HepG2 (cell line): ENCODE data around the gene DGCR2. TPM values are rescaled to one million over a fixed set of nuclear protein-coding genes. Genes with fewer than 3 reads are reported as not detected.

ENCODE experiments used
- ATAC-seq: fragments of 200-7000 bp; cut with Tn5 transposase; 3 replicates; pipeline ENCODE4 v1.9.1; 2020; ENCODE audit warnings: mild to moderate bottlenecking, moderate library complexity
- BruUV-seq: library from RNA; stranded (reverse); fragments of 400-500 nt; replicated peaks from 2 replicates; lab custom pipeline; 2021; lab: Mats Ljungman, UMichigan
- CTCF ChIA-PET: fragments of 300-600 bp; formaldehyde crosslinking; extraction: SDS; loops from one replicate; lab custom pipeline; 2021; ENCODE audit warnings: low total read pairs, inconsistent platforms, low intra/inter-chr PET ratio; lab: Yijun Ruan, JAX
- POLR2A ChIA-PET: fragments of 350-600 bp; sonication (Branson Sonifier 250); formaldehyde crosslinking; loops from one replicate; lab custom pipeline; 2020; ENCODE audit warnings: antibody characterized with exemption, inconsistent platforms; lab: Yijun Ruan, JAX
- DNase-seq: peaks from one replicate; pipeline ENCODE4 v3.0.0-alpha.2; 2015; ENCODE audit warnings: low spot score
- FAIRE-seq: peaks from 3 replicates; lab custom pipeline; 2011; peaks lifted over from hg19 to GRCh38; lab: Jason Lieb, UNC
- H2AFZ ChIP-seq: one replicate; pipeline ENCODE4 v1.6.1; 2011; ENCODE audit warnings: low read length, inconsistent platforms
- H3K27ac ChIP-seq: fragments of 300-600 bp; 3 replicates; pipeline ENCODE4 v1.8.0; 2011; ENCODE audit warnings: mixed run types, mild to moderate bottlenecking, mixed read lengths, low read length, inconsistent platforms; ENCODE audit not compliant: insufficient read depth; ENCODE audit errors: extremely low read length
- H3K27me3 ChIP-seq, 2 experiments: fragments of 200-600 bp in 1 of 2; 2 replicates in 1 of 2; 3 replicates in 1 of 2; pipeline versions ENCODE4 v1.6.0 to v1.8.0; 2011; ENCODE audit warnings: low read length in 2 of 2, mild to moderate bottlenecking in 2 of 2, moderate library complexity in 2 of 2, inconsistent platforms in 1 of 2; ENCODE audit not compliant: insufficient read depth in 2 of 2, control insufficient read depth in 1 of 2
- H3K36me3 ChIP-seq, 2 experiments: fragments of 200-600 bp in 1 of 2; replicated peaks in 1 of 2; 2 replicates in 1 of 2; 3 replicates in 1 of 2; pipeline versions ENCODE4 v1.5.1 to v1.8.0; 2011; ENCODE audit warnings: low read length in 2 of 2, inconsistent platforms in 1 of 2; ENCODE audit not compliant: insufficient read depth in 2 of 2, control insufficient read depth in 1 of 2
- H3K4me1 ChIP-seq: 2 replicates; pipeline ENCODE4 v1.5.1; 2012; ENCODE audit warnings: low read length, inconsistent platforms; ENCODE audit not compliant: insufficient read depth
- H3K4me2 ChIP-seq: 2 replicates; pipeline ENCODE4 v1.6.0; 2011; ENCODE audit warnings: low read depth, low read length, inconsistent platforms
- H3K4me3 ChIP-seq, 3 experiments: fragments of 200-600 bp in 1 of 3; sonication (generic), shearing (Covaris generic) in 1 of 3; replicated peaks in 1 of 3; 2 replicates each; pipeline ENCODE4 v1.5.1; 2011 to 2016; ENCODE audit warnings: low read length in 3 of 3, inconsistent platforms in 2 of 3, low read depth in 2 of 3, mild to moderate bottlenecking in 2 of 3, control low read depth in 1 of 3, mixed read lengths in 1 of 3; ENCODE audit not compliant: insufficient read depth in 1 of 3
- H3K79me2 ChIP-seq: one replicate; pipeline ENCODE4 v1.6.1; 2011; ENCODE audit warnings: low read length, inconsistent platforms; ENCODE audit not compliant: insufficient read depth
- H3K9ac ChIP-seq: 2 replicates; pipeline ENCODE4 v1.6.0; 2011; ENCODE audit warnings: mild to moderate bottlenecking, low read depth, low read length, inconsistent platforms; ENCODE audit not compliant: insufficient read depth
- H3K9me3 ChIP-seq: 2 replicates; pipeline ENCODE4 v1.5.1; 2012; ENCODE audit warnings: mild to moderate bottlenecking, low read length
- H4K20me1 ChIP-seq: 2 replicates; pipeline ENCODE4 v1.6.0; 2011; ENCODE audit warnings: inconsistent platforms, mild to moderate bottlenecking, low read length, moderate library complexity; ENCODE audit not compliant: insufficient read depth
- CHD2 ChIP-seq: IDR thresholded peaks from 2 replicates; pipeline ENCODE4 v1.6.1; 2011; ENCODE audit warnings: low read depth, low read length, improper control_type of control experiment
- DNMT1 ChIP-seq: sonication (generic); formaldehyde crosslinking; IDR thresholded peaks from 2 replicates; pipeline ENCODE4 v1.5.1; 2020; ENCODE audit warnings: mild to moderate bottlenecking, missing genetic modification reagents
- FOXJ3 ChIP-seq: sonication (generic); formaldehyde crosslinking; IDR thresholded peaks from 2 replicates; pipeline ENCODE4 v1.4.0; 2020; ENCODE audit warnings: missing genetic modification reagents, mild to moderate bottlenecking, borderline replicate concordance
- FOXK1 ChIP-seq: sonication (generic); formaldehyde crosslinking; IDR thresholded peaks from 2 replicates; pipeline ENCODE4 v1.4.0; 2020; ENCODE audit warnings: low read depth, missing genetic modification reagents, borderline replicate concordance
- HDAC2 ChIP-seq: sonication (generic); formaldehyde crosslinking; IDR thresholded peaks from 2 replicates; pipeline ENCODE4 v1.4.0; 2020; ENCODE audit warnings: missing genetic modification reagents
- KDM2A ChIP-seq: sonication (generic); formaldehyde crosslinking; IDR thresholded peaks from 2 replicates; pipeline ENCODE4 v1.4.0; 2020; ENCODE audit warnings: low read depth, missing genetic modification reagents, borderline replicate concordance
- LCORL ChIP-seq, 2 experiments: fragments of 450-650 bp in 1 of 2; sonication (generic) in 1 of 2; formaldehyde crosslinking in 1 of 2; IDR thresholded peaks; 2 replicates each; pipeline versions ENCODE4 v1.5.0 to v1.6.1; 2017 to 2020; ENCODE audit warnings: antibody characterized with exemption in 1 of 2, missing genetic modification reagents in 1 of 2
- MTA3 ChIP-seq: sonication (generic); formaldehyde crosslinking; IDR thresholded peaks from 2 replicates; pipeline ENCODE4 v1.4.0; 2020; ENCODE audit warnings: missing genetic modification reagents
- ZNF263 ChIP-seq: sonication (generic); formaldehyde crosslinking; IDR thresholded peaks from 2 replicates; pipeline ENCODE4 v1.4.0; 2020; ENCODE audit warnings: missing genetic modification reagents
- ZNF607 ChIP-seq: sonication (generic); formaldehyde crosslinking; IDR thresholded peaks from 2 replicates; pipeline ENCODE4 v1.5.1; 2020; ENCODE audit warnings: missing genetic modification reagents, mild to moderate bottlenecking, borderline replicate concordance
- ZSCAN9 ChIP-seq: IDR thresholded peaks from 2 replicates; pipeline ENCODE4 v1.6.1; 2016; ENCODE audit warnings: borderline replicate concordance
- WGBS: methylation state at CpG from one replicate; pipeline ENCODE4 v1.1.6; 2017; ENCODE audit warnings: low lambda C conversion rate; 5-methylcytosine and 5-hydroxymethylcytosine counted together
- in situ Hi-C: cut with HindIII; loops from 2 replicates; pipeline ENCODE4 v1.10.0; 2017; ENCODE audit warnings: low pct_unique_long_range_greater_than_20kb; ENCODE audit not compliant: extremely low pct_ligation_motif_present
- intact Hi-C: fragments of 100-400 bp; cut with micrococcal nuclease; formaldehyde crosslinking; loops from one replicate; pipeline ENCODE4 v1.10.0; 2022; ENCODE audit not compliant: unreplicated experiment
- polyA plus RNA-seq, 8 experiments: library from polyadenylated mRNA; depleted of rRNA in 3 of 8; stranded (reverse) in 7 of 8; unstranded in 1 of 8; fragments of >200 nt; fragmentation: Illumina TruSeq in 4 of 8; extraction: Trizol in 4 of 8; gene quantifications; 2 replicates each; pipeline versions ENCODE4 v1.2.1 to v1.2.3, GENCODE V29; 2011 to 2016; ENCODE audit warnings: low read depth in 4 of 8, missing spikeins in 1 of 8, mixed read lengths in 1 of 8; ENCODE audit not compliant: insufficient read depth in 1 of 8
- total RNA-seq, 5 experiments: library from RNA; depleted of rRNA; stranded (reverse); fragments of >200 nt; fragmentation: Illumina TruSeq; extraction: Trizol; gene quantifications; 2 replicates each; pipeline ENCODE4 v1.2.3, GENCODE V29; 2016; ENCODE audit warnings: low read depth in 1 of 5
- TF ChIP-seq, protein P1 (sequence below): sonication (generic); formaldehyde crosslinking; IDR thresholded peaks from 2 replicates; pipeline ENCODE4 v1.4.0; 2020; ENCODE audit warnings: mild to moderate bottlenecking, missing genetic modification reagents
- TF ChIP-seq, protein P2 (sequence below): sonication (generic); formaldehyde crosslinking; IDR thresholded peaks from 2 replicates; pipeline ENCODE4 v1.5.1; 2020; ENCODE audit warnings: missing genetic modification reagents, mild to moderate bottlenecking, borderline replicate concordance
- TF ChIP-seq, protein P3 (sequence below): sonication (generic); formaldehyde crosslinking; IDR thresholded peaks from 2 replicates; pipeline ENCODE4 v1.4.0; 2020; ENCODE audit warnings: low read depth, mild to moderate bottlenecking, missing genetic modification reagents

Gene DGCR2
- total and polyA plus RNA-seq, 2 of the 13 experiments (the other 11 are each of a cell fraction or from before 2014, with no cell fraction given) = 23.1 to 35.3 TPM

DNA sequence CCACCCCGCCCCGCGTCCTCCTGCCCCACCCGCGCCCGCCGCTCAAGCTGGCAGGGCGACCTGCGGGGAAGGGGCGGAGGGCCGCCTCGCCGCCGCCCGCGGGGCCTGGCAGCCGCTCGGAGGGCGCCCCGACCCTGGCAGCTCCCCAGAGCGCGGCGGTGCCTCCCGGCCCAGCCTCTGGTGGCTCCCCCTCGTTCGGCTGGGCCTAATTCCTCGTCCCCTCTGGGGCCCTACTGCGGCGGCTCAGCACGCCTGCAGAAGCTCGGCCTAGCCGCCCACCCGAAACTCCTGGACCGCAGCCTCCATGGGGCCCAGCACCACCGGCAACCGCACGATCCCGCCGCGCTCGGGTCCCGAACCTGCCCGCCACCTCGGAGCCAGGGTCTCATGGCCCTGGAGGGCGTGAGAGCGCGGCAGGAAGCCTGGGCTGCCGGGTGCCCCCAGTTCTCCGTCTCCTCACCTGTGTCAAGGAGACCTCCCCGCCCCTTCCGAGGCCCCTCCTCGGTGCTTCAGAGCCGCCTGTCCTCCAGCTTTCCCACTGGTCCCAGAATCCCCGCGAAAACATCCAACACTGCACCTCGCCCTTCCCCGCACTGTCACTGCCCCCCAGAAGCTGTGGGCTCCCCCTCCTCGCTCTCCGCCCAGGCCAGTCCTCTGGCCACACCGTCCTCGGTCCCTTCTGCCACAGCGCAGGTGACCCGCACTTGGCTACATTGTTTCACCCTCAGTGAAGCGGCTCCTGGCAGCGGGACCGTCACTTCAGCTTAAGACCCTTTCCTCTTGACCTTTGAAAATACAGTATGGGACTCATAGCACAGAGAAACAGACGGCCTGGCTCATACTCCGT lies 28.5 kb upstream of the DGCR2 start:
- Histone ChIP-seq H3K36me3 (no peaks in the 10 kb centered on the region), H3K4me1 (peaks cover 6% of the 10 kb centered on the region; the same call in 1 of the 2 replicates), H3K4me3 (no peak overlapping the region), H3K9me3 (no peaks in the 10 kb centered on the region), H3K4me2 (no peak overlapping the region), H2AFZ (no peak overlapping the region), H3K79me2 (no peaks in the 10 kb centered on the region), H3K27me3 (peaks cover 7 to 63% of the 10 kb centered on the region in 2 experiments; a peak in 4 of 5 replicates), H4K20me1 (no peaks in the 10 kb centered on the region), H3K27ac (no peak overlapping the region), H3K9ac (no peak overlapping the region)
- no peak for DNase-seq
- no peak for ATAC-seq
- POLR2A ChIA-PET = no interaction called here
- in situ Hi-C loops = no loop called here
- intact Hi-C loops = no loop called here
- CTCF ChIA-PET = no interaction called here
- no peak for FAIRE-seq
- BruUV-seq = no TSS peak
- 62% methylated on average over 22 of the region's 68 CpGs for WGBS
- TF ChIP-seq DNMT1 (CRISPR knock-in tag) (no peak), FOXK1 (CRISPR knock-in tag) (no peak), KDM2A (CRISPR knock-in tag) (no peak), CHD2 (no peak), LCORL (IDR thresholded peaks at IDR 0.05) (no peak), LCORL (CRISPR knock-in tag; IDR thresholded peaks at IDR 0.05) (no peak), ZSCAN9 (CRISPR knock-in tag) (no peak), HDAC2 (CRISPR knock-in tag) (no peak), ZNF607 (CRISPR knock-in tag) (no peak), MTA3 (CRISPR knock-in tag) (no peak), ZNF263 (CRISPR knock-in tag) (no peak), FOXJ3 (no peak)
- TF ChIP-seq, protein P1, sequence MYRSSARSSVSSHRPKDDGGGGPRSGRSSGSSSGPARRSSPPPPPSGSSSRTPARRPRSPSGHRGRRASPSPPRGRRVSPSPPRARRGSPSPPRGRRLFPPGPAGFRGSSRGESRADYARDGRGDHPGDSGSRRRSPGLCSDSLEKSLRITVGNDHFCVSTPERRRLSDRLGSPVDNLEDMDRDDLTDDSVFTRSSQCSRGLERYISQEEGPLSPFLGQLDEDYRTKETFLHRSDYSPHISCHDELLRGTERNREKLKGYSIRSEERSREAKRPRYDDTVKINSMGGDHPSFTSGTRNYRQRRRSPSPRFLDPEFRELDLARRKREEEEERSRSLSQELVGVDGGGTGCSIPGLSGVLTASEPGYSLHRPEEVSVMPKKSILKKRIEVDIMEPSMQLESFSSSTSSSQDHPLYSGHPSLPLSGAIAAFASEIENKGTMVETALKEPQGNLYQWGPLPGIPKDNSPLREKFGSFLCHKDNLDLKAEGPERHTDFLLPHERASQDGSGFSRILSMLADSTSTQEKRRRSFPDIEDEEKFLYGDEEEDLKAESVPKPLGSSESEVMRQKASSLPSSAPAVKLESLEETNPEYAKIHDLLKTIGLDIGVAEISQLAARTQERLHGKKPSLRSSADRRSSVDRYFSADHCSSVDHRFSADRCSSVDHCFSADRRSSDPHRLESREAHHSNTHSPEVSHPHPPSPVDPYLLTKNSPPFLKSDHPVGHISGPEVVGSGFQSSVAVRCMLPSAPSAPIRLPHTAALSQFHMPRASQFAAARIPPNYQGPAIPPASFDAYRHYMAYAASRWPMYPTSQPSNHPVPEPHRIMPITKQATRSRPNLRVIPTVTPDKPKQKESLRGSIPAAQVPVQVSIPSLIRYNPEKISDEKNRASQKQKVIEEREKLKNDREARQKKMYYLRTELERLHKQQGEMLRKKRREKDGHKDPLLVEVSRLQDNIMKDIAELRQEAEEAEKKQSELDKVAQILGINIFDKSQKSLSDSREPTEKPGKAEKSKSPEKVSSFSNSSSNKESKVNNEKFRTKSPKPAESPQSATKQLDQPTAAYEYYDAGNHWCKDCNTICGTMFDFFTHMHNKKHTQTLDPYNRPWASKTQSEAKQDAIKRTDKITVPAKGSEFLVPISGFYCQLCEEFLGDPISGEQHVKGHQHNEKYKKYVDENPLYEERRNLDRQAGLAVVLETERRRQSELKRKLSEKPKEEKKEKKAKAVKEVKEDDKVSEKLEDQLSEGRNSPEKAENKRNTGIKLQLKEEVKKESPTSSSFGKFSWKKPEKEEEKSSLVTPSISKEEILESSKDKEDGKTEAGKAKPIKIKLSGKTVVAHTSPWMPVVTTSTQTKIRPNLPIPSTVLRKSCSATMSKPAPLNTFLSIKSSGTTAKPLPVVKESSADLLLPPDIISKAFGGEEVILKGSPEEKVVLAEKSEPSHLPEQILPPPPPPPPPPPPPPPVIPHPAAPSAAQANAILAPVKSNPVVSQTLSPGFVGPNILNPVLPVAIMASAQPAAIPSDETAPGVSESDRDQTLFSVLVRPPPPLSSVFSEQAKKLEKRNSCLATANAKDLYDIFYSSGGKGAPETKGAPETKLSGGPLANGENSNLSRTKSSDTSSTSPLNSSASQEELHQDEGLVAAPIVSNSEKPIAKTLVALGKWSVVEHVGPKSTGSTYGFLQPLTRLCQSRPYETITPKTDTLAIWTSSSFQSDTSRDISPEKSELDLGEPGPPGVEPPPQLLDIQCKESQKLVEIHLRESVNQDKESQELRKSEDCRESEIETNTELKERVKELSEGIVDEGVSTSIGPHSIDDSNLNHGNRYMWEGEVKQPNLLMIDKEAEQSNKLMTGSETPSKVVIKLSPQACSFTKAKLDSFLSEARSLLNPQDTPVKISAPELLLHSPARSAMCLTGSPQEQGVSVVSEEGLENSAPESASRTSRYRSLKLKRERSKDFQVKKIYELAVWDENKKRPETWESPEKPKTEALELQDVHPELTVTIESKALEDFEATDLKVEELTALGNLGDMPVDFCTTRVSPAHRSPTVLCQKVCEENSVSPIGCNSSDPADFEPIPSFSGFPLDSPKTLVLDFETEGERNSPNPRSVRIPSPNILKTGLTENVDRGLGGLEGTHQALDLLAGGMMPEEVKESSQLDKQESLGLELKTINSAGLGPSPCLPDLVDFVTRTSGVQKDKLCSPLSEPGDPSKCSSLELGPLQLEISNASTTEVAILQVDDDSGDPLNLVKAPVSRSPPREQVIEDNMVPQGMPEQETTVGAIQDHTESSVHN (CRISPR knock-in tag) = no peak
- TF ChIP-seq, protein P2, sequence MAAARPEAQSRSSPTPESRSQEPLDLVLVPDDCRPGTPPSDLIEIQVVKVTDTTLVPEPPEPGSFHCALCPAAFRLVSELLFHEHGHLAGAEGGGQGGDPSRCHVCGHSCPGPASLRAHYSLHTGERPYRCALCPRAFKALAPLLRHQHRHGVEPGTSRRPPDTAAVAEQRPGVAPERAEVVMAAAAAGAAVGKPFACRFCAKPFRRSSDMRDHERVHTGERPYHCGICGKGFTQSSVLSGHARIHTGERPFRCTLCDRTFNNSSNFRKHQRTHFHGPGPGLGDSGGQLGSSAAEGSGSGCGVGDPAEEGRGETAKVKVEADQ (CRISPR knock-in tag) = no peak
- TF ChIP-seq, protein P3, sequence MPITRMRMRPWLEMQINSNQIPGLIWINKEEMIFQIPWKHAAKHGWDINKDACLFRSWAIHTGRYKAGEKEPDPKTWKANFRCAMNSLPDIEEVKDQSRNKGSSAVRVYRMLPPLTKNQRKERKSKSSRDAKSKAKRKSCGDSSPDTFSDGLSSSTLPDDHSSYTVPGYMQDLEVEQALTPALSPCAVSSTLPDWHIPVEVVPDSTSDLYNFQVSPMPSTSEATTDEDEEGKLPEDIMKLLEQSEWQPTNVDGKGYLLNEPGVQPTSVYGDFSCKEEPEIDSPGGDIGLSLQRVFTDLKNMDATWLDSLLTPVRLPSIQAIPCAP (CRISPR knock-in tag) = no peak
